HepG2 (cell line): ENCODE results near the gene SLC22A7. TPM values are rescaled to one million over a fixed set of nuclear protein-coding genes. Genes with fewer than 3 reads are reported as not detected.

Source experiments
- MAFF ChIP-seq: IDR thresholded peaks from 2 replicates; pipeline ENCODE4 v1.6.1; 2011; ENCODE audit warnings: low read depth, low read length, improper control_type of control experiment
- MAZ ChIP-seq, 2 experiments: sonication (generic) in 1 of 2; formaldehyde crosslinking in 1 of 2; IDR thresholded peaks; 2 replicates each; pipeline versions ENCODE4 v1.5.0 to v1.6.1; 2012 to 2020; ENCODE audit warnings: low read depth in 2 of 2, mild to moderate bottlenecking in 2 of 2, borderline replicate concordance in 1 of 2, improper control_type of control experiment in 1 of 2, low read length in 1 of 2, missing genetic modification reagents in 1 of 2, moderate library complexity in 1 of 2
- PRDM10 ChIP-seq: sonication (generic); formaldehyde crosslinking; IDR thresholded peaks from 2 replicates; pipeline ENCODE4 v1.4.0; 2020; ENCODE audit warnings: low read depth, missing genetic modification reagents
- TFAP4 ChIP-seq: sonication (generic); IDR thresholded peaks from 2 replicates; pipeline ENCODE4 v1.6.1; 2016; ENCODE audit warnings: low read depth, borderline replicate concordance
- U2AF2 ChIP-seq: fragments of 200-400 bp; formaldehyde crosslinking; IDR thresholded peaks from 2 replicates; pipeline ENCODE4 v1.6.1; 2017; ENCODE audit warnings: low read depth, mild to moderate bottlenecking, low read length
- ZEB1 ChIP-seq: IDR thresholded peaks from 2 replicates; pipeline ENCODE4 v1.6.1; 2012; ENCODE audit warnings: mild to moderate bottlenecking, low read depth, inconsistent platforms; ENCODE audit not compliant: insufficient replicate concordance
- ZFAT ChIP-seq: sonication (generic); formaldehyde crosslinking; conservative IDR thresholded peaks from 2 replicates; pipeline ENCODE4 v1.8.1; 2023; ENCODE audit warnings: missing genetic modification reagents, inconsistent platforms
- ZHX2 ChIP-seq, 2 experiments: sonication (generic) in 1 of 2; formaldehyde crosslinking in 1 of 2; IDR thresholded peaks; 2 replicates each; pipeline versions ENCODE4 v1.6.1 to v1.9.0; 2014 to 2022; ENCODE audit warnings: antibody characterized with exemption in 1 of 2, borderline replicate concordance in 1 of 2, inconsistent platforms in 1 of 2, low read depth in 1 of 2, missing genetic modification reagents in 1 of 2
- ZNF12 ChIP-seq: sonication (generic); formaldehyde crosslinking; IDR thresholded peaks from 2 replicates; pipeline ENCODE4 v1.5.0; 2020; ENCODE audit warnings: missing genetic modification reagents
- ZNF672 ChIP-seq: sonication (generic); formaldehyde crosslinking; IDR thresholded peaks from 2 replicates; pipeline ENCODE4 v1.8.1; 2022; ENCODE audit warnings: missing genetic modification reagents
- ZNF737 ChIP-seq: sonication (generic); formaldehyde crosslinking; IDR thresholded peaks from 2 replicates; pipeline ENCODE4 v1.5.0; 2020; ENCODE audit warnings: missing genetic modification reagents, mild to moderate bottlenecking, borderline replicate concordance
- polyA plus RNA-seq, 8 experiments: library from polyadenylated mRNA; depleted of rRNA in 3 of 8; stranded (reverse) in 7 of 8; unstranded in 1 of 8; fragments of >200 nt; fragmentation: Illumina TruSeq in 4 of 8; extraction: Trizol in 4 of 8; gene quantifications; 2 replicates each; pipeline versions ENCODE4 v1.2.1 to v1.2.3, GENCODE V29; 2011 to 2016; ENCODE audit warnings: low read depth in 4 of 8, missing spikeins in 1 of 8, mixed read lengths in 1 of 8; ENCODE audit not compliant: insufficient read depth in 1 of 8
- total RNA-seq, 5 experiments: library from RNA; depleted of rRNA; stranded (reverse); fragments of >200 nt; fragmentation: Illumina TruSeq; extraction: Trizol; gene quantifications; 2 replicates each; pipeline ENCODE4 v1.2.3, GENCODE V29; 2016; ENCODE audit warnings: low read depth in 1 of 5
- TF ChIP-seq, protein P1 (sequence below): sonication (generic); formaldehyde crosslinking; IDR thresholded peaks from 2 replicates; pipeline ENCODE4 v1.4.0; 2020; ENCODE audit warnings: missing genetic modification reagents

Gene SLC22A7
- total and polyA plus RNA-seq, 2 of the 13 experiments (the other 11 are each of a cell fraction or from before 2014, with no cell fraction given) = 5.3 to 22.6 TPM

DNA sequence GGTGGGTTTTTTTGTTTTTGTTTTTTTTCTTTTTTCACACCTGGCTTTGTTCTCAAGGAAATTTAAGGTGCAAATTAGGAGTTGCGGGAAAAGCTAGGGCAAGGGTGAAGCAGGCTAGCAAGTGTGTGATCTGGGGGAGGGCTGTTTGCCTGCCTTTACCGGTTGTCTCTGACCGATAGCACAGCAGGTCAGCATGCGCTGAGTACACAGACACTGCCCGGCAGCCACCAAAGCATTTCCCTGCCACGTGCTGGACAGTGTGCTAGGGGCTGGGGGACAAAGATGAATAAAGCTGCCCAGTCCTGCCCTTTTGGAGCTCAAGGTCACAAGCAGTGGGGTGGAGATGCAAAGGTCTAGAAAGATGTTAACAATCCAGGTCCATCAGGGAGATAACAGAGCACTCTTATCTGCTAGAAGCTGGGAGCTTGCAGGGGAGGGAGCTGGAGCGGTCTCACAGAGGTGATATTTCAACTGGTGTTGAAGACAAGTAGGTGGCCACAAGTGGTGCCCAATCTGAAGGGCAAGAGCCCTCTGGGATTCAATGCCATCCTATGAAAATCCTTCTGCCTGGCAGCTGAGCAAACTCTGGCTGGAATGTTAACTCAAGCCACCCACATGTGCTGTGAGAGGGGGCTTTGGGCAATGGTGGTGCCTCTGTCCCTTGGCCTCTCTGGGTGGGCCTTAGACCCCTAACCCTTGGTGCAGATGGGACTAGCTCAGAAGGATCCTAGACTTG, 30.3 kb upstream of the SLC22A7 start (continued):
- TF ChIP-seq, protein P1, sequence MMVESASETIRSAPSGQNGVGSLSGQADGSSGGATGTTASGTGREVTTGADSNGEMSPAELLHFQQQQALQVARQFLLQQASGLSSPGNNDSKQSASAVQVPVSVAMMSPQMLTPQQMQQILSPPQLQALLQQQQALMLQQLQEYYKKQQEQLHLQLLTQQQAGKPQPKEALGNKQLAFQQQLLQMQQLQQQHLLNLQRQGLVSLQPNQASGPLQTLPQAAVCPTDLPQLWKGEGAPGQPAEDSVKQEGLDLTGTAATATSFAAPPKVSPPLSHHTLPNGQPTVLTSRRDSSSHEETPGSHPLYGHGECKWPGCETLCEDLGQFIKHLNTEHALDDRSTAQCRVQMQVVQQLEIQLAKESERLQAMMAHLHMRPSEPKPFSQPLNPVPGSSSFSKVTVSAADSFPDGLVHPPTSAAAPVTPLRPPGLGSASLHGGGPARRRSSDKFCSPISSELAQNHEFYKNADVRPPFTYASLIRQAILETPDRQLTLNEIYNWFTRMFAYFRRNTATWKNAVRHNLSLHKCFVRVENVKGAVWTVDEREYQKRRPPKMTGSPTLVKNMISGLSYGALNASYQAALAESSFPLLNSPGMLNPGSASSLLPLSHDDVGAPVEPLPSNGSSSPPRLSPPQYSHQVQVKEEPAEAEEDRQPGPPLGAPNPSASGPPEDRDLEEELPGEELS = peak; percentile 99
- TF ChIP-seq U2AF2 (0 out of 2 replicates have a peak, but pooled peaks have one; percentile 77), PRDM10 (CRISPR knock-in tag) (peak; percentile 94), ZHX2 (IDR thresholded peaks at IDR 0.05; ENCODE audit: low read depth) (peak; percentile 88), ZHX2 (CRISPR knock-in tag; IDR thresholded peaks at IDR 0.05; ENCODE audit: borderline replicate concordance) (peak; percentile 76; the same call in 1 of the 2 replicates), TFAP4 (peak; percentile 93), MAZ (IDR thresholded peaks at IDR 0.05; ENCODE audit: borderline replicate concordance, low read depth, low read length) (peak; percentile 82; the same call in 1 of the 2 replicates), MAZ (CRISPR knock-in tag; IDR thresholded peaks at IDR 0.05; ENCODE audit: low read depth) (peak; percentile 100), ZNF12 (CRISPR knock-in tag) (peak; percentile 74), ZFAT (no peak), ZNF737 (CRISPR knock-in tag) (no peak), ZEB1 (no peak), ZNF672 (CRISPR knock-in tag) (peak; percentile 95; the same call in 1 of the 2 replicates), MAFF (peak; percentile 42; the same call in 1 of the 2 replicates)
